Stomach (tissue), 4 donors: Measurements from ENCODE around the gene ARHGEF3.

Experiments
- EP300 ChIP-seq: sonication (generic); formaldehyde crosslinking; IDR thresholded peaks from one replicate; pipeline ENCODE4 v1.6.1; 2017; ENCODE audit warnings: antibody characterized with exemption
- POLR2A ChIP-seq, 4 donors: fragments of 450-650 bp; IDR thresholded peaks; one replicate each; pipeline ENCODE4 v1.6.1; 2016; ENCODE audit warnings: antibody characterized with exemption in 4 of 4, control low read depth in 2 of 4, mild to moderate bottlenecking in 1 of 4, moderate library complexity in 1 of 4

- no peak for TF ChIP-seq POLR2A (IDR thresholded peaks at IDR 0.05)
- no peak for TF ChIP-seq EP300
These were observed 13.8 kb upstream of the ARHGEF3 start for GRCh38 chr3:56815589-56815988.
